ENCODE results near the gene MICOS13. TPM values are rescaled to one million over a fixed set of nuclear protein-coding genes. Genes with fewer than 3 reads are reported as not detected.

The MICOS13 gene
- total RNA-seq, 1 donor from 2014 or later = 48.0 TPM

DNA sequence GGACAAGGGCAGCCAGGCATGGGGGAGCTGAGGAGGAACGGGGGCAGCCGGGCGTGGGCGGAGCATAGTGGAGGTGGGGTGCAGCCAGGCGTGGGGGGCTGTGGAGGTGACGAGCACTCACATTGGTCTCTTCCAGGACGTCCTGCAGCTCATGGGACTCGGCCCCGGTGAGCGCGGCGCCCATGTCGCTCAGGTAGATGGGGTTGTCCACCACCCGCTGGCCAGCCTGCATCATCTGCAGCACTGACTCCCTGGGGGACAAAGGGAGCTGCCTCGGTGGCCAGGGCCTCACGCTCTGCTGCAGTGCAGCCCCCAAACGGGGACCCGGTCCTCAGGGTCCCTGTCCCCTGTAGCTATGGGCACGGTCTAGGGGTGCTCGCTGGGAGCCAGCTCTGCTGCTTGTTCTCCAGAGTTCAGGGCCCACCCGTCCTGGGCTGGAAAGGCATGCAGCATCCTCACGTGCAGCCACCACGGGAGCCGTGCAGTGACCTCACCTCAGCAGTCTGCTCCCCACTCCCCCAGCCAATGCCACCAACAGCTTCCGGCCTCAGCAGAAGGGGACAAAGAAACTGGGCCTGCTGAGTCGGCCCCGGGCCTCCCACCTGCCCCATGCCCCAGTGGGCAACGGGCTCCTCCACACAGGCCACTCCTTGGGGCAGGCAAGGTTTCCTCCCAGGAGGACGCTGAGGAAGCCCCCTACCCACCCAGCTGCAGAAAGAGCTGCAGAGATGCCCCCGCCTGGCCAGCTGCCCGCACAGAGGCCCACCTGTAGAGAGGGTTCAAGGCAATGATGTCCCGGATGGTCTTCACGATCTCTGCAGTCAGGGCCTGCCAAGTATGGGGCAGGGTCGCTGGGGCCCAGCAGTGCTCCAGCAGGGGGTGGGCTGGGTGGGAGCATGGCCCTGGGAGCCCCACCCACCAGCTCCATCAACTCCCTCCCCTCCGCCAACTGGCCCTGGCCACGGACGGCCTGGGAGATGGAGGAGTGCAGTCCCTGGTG, 27.6 kb upstream of the MICOS13 start:
- Mint-ChIP-seq H3K27ac (ENCODE audit: unreplicated experiment) (no peak overlapping the region), H3K4me3 (ENCODE audit: unreplicated experiment) (no peak overlapping the region), H3K27me3 (ENCODE audit: low read depth, unreplicated experiment) (no peaks in the 10 kb centered on the region), H3K4me1 (ENCODE audit: low read depth, unreplicated experiment) (no peaks in the 10 kb centered on the region), H3K9me3 (ENCODE audit: unreplicated experiment) (no peaks in the 10 kb centered on the region), H3K36me3 (ENCODE audit: low read depth, unreplicated experiment) (peaks cover 24% of the 10 kb centered on the region)
- Histone ChIP-seq H3K27ac (ENCODE audit: low read depth, low read length) (no peak overlapping the region), H4K20me1 (ENCODE audit: insufficient read depth, low read length) (peaks cover 24% of the 10 kb centered on the region), H3K9ac (ENCODE audit: low read length) (no peak overlapping the region), H3K36me3 (ENCODE audit: insufficient read depth, low read length) (peaks cover 38% of the 10 kb centered on the region), H3K4me1 (ENCODE audit: insufficient read depth, low read length) (no peaks in the 10 kb centered on the region), H3K27me3 (ENCODE audit: insufficient read depth, low read length) (no peaks in the 10 kb centered on the region), H2AFZ (ENCODE audit: low read depth, low read length) (no peak overlapping the region), H3K4me2 (ENCODE audit: low read length) (no peak overlapping the region), H3K4me3 (ENCODE audit: insufficient read depth, low read depth, low read length) (no peak overlapping the region), H3K79me2 (ENCODE audit: insufficient read depth, low read length) (peaks cover 4% of the 10 kb centered on the region), H3K9me3 (ENCODE audit: insufficient read depth, low read depth, low read length) (no peaks in the 10 kb centered on the region)
- no peak for TF ChIP-seq EZH2 (IDR thresholded peaks at IDR 0.05; ENCODE audit: insufficient read depth, low read length)
- TF ChIP-seq, protein P1, sequence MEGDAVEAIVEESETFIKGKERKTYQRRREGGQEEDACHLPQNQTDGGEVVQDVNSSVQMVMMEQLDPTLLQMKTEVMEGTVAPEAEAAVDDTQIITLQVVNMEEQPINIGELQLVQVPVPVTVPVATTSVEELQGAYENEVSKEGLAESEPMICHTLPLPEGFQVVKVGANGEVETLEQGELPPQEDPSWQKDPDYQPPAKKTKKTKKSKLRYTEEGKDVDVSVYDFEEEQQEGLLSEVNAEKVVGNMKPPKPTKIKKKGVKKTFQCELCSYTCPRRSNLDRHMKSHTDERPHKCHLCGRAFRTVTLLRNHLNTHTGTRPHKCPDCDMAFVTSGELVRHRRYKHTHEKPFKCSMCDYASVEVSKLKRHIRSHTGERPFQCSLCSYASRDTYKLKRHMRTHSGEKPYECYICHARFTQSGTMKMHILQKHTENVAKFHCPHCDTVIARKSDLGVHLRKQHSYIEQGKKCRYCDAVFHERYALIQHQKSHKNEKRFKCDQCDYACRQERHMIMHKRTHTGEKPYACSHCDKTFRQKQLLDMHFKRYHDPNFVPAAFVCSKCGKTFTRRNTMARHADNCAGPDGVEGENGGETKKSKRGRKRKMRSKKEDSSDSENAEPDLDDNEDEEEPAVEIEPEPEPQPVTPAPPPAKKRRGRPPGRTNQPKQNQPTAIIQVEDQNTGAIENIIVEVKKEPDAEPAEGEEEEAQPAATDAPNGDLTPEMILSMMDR (IDR thresholded peaks at IDR 0.05; ENCODE audit: insufficient read depth, low read depth, low read length) = no peak
- DNase-seq (ENCODE audit: low read depth) = no peak
- FAIRE-seq = no peak

DNA sequence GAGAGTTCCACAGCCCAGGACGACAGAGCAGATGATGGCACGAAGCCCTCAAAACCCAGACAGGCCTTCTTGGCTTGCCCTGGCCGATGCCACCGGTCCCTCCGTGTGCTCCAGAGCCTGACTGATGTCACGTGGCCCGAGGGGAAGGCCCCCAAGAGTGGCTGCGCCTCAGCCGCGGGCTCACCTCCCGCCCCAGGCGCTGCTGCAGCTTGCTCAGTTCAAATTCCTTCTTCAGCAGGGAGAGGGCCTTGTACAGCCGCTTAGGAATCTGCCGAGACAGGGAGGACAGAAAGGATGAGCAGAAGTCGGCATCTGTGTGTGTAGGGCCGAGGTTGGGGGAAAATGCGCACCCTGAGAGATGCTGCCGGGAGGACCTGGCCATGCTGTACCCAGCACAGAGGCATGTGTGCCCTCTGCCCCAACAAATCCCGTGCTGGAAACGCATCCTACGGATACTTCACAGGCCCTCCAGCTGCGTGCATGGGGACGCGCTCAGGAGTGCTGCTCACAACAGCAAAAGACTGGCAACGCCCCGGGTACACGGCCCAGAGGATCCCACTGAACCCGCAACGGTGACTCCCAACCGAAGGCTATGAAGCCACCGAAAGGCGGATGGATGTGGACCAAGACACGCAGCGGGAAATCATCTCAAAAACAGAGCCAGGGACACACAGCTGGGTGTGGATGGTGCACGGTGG, 26.7 kb upstream of the MICOS13 start:
- no peak overlapping the region for H3K9ac ChIP-seq (ENCODE audit: low read length)
- no peaks in the 10 kb centered on the region for H3K9me3 Mint-ChIP-seq (ENCODE audit: unreplicated experiment)
- no peak overlapping the region for H3K4me3 Mint-ChIP-seq (ENCODE audit: unreplicated experiment)
- H3K4me1 ChIP-seq (ENCODE audit: insufficient read depth, low read length) = no peaks in the 10 kb centered on the region
- H3K4me2 ChIP-seq (ENCODE audit: low read length) = no peak overlapping the region
- peaks cover 19% of the 10 kb centered on the region for H4K20me1 ChIP-seq (ENCODE audit: insufficient read depth, low read length)
- DNase-seq (ENCODE audit: low read depth) (no peak), FAIRE-seq (no peak)
- H3K36me3 ChIP-seq (ENCODE audit: insufficient read depth, low read length) = peaks cover 31% of the 10 kb centered on the region
- H3K27ac ChIP-seq (ENCODE audit: low read depth, low read length) = no peak overlapping the region
- H3K27ac Mint-ChIP-seq (ENCODE audit: unreplicated experiment) = no peak overlapping the region
- no peak overlapping the region for H2AFZ ChIP-seq (ENCODE audit: low read depth, low read length)
- peaks cover 4% of the 10 kb centered on the region for H3K79me2 ChIP-seq (ENCODE audit: insufficient read depth, low read length)
- no peak overlapping the region for H3K4me3 ChIP-seq (ENCODE audit: insufficient read depth, low read depth, low read length)
- H3K27me3 Mint-ChIP-seq (ENCODE audit: low read depth, unreplicated experiment) = no peaks in the 10 kb centered on the region
- no peaks in the 10 kb centered on the region for H3K27me3 ChIP-seq (ENCODE audit: insufficient read depth, low read length)
- H3K4me1 Mint-ChIP-seq (ENCODE audit: low read depth, unreplicated experiment) = no peaks in the 10 kb centered on the region
- TF ChIP-seq, protein P1 (IDR thresholded peaks at IDR 0.05; ENCODE audit: insufficient read depth, low read depth, low read length) = no peak
- no peak for TF ChIP-seq EZH2 (IDR thresholded peaks at IDR 0.05; ENCODE audit: insufficient read depth, low read length)
- peaks cover 18% of the 10 kb centered on the region for H3K36me3 Mint-ChIP-seq (ENCODE audit: low read depth, unreplicated experiment)
- no peaks in the 10 kb centered on the region for H3K9me3 ChIP-seq (ENCODE audit: insufficient read depth, low read depth, low read length)

Measured in astrocyte (in vitro differentiated cells and primary cell).